ENCODE results near the gene MAST4.

MAST4 gene

GRCh38 chr5:67094476-67095300, 498.5 kb downstream of the MAST4 start:
- H3K4me1 ChIP-seq (ENCODE audit: low read length) = no peaks in the 10 kb centered on the region
- no peaks in the 10 kb centered on the region for H3K27me3 ChIP-seq (replicated peaks; ENCODE audit: insufficient read depth, low read length)
- TF ChIP-seq EZH2 (optimal IDR thresholded peaks at IDR 0.05; ENCODE audit: low read depth, low read length) (no peak), CTCF (IDR thresholded peaks at IDR 0.05; ENCODE audit: low read length) (no peak), EZH2phosphoT487 (IDR thresholded peaks at IDR 0.05; ENCODE audit: low read length) (no peak)
- no peak overlapping the region for H3K9ac ChIP-seq (ENCODE audit: low read length)
- H3K9me2 ChIP-seq (replicated peaks; ENCODE audit: insufficient read depth, low read length) = no peaks in the 10 kb centered on the region
- H4K20me1 ChIP-seq (ENCODE audit: insufficient read depth, low read length) = no peaks in the 10 kb centered on the region
- no peaks in the 10 kb centered on the region for H3F3A ChIP-seq (ENCODE audit: insufficient read depth, low read length)
- no peak overlapping the region for H2AFZ ChIP-seq (ENCODE audit: low read length)
- no peak overlapping the region for H3K4me2 ChIP-seq (ENCODE audit: low read depth, low read length)
- DNase-seq = no peak
- no peaks in the 10 kb centered on the region for H3K36me3 ChIP-seq (replicated peaks; ENCODE audit: insufficient read depth, low read length)
- no peak overlapping the region for H3K27ac ChIP-seq (ENCODE audit: low read length)
- no peaks in the 10 kb centered on the region for H3K9me3 ChIP-seq (replicated peaks; ENCODE audit: insufficient read depth, low read length)
- no peaks in the 10 kb centered on the region for H3K79me2 ChIP-seq (ENCODE audit: low read length)
- no peak overlapping the region for H3K4me3 ChIP-seq (ENCODE audit: low read length)

- H4K20me1 ChIP-seq (ENCODE audit: insufficient read depth, low read length) = no peaks in the 10 kb centered on the region
- no peak overlapping the region for H3K4me3 ChIP-seq (ENCODE audit: low read length)
- H3K27me3 ChIP-seq (replicated peaks; ENCODE audit: insufficient read depth, low read length) = no peaks in the 10 kb centered on the region
- no peaks in the 10 kb centered on the region for H3K9me2 ChIP-seq (replicated peaks; ENCODE audit: insufficient read depth, low read length)
- TF ChIP-seq EZH2 (optimal IDR thresholded peaks at IDR 0.05; ENCODE audit: low read depth, low read length) = no peak
- TF ChIP-seq CTCF (IDR thresholded peaks at IDR 0.05; ENCODE audit: low read length) = no peak
- no peak for TF ChIP-seq EZH2phosphoT487 (IDR thresholded peaks at IDR 0.05; ENCODE audit: low read length)
- no peak overlapping the region for H3K9ac ChIP-seq (ENCODE audit: low read length)
- H3K4me1 ChIP-seq (ENCODE audit: low read length) = no peaks in the 10 kb centered on the region
- H3F3A ChIP-seq (ENCODE audit: insufficient read depth, low read length) = no peaks in the 10 kb centered on the region
- H3K27ac ChIP-seq (ENCODE audit: low read length) = no peak overlapping the region
- DNase-seq = no peak
- H2AFZ ChIP-seq (ENCODE audit: low read length) = no peak overlapping the region
- H3K9me3 ChIP-seq (replicated peaks; ENCODE audit: insufficient read depth, low read length) = no peaks in the 10 kb centered on the region
- no peak overlapping the region for H3K4me2 ChIP-seq (ENCODE audit: low read depth, low read length)
- no peaks in the 10 kb centered on the region for H3K79me2 ChIP-seq (ENCODE audit: low read length)
- H3K36me3 ChIP-seq (replicated peaks; ENCODE audit: insufficient read depth, low read length) = no peaks in the 10 kb centered on the region
These were observed 499.4 kb downstream of the MAST4 start for GRCh38 chr5:67095346-67096171.

DNA sequence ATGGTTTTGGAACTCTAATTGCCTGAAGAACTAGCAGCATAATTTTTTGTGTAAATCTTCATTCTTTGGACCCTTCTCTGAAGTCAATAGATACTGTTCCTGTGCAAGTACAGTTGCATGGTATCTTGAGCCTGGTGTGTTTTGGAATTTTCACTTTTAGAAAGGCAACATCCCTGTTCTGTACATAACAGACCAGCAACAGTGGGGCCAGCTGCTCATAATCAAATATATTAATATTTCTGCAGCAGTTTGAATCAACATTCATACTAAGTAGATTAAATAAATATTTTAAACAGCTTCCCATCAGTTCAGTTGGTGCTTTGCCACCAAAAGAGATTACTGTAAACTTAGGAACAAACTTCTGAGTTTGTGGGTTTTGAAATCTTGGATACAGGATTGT, 502.5 kb downstream of the MAST4 start:
- H3K4me2 ChIP-seq (ENCODE audit: low read depth, low read length) = no peak overlapping the region
- H3K27me3 ChIP-seq (replicated peaks; ENCODE audit: insufficient read depth, low read length) = no peaks in the 10 kb centered on the region
- H3K4me1 ChIP-seq (ENCODE audit: low read length) = no peaks in the 10 kb centered on the region
- no peak for DNase-seq
- H3K9ac ChIP-seq (ENCODE audit: low read length) = no peak overlapping the region
- no peak for TF ChIP-seq CTCF (IDR thresholded peaks at IDR 0.05; ENCODE audit: low read length)
- TF ChIP-seq EZH2 (optimal IDR thresholded peaks at IDR 0.05; ENCODE audit: low read depth, low read length) = no peak
- no peak for TF ChIP-seq EZH2phosphoT487 (IDR thresholded peaks at IDR 0.05; ENCODE audit: low read length)
- no peak overlapping the region for H3K27ac ChIP-seq (ENCODE audit: low read length)
- H3K36me3 ChIP-seq (replicated peaks; ENCODE audit: insufficient read depth, low read length) = no peaks in the 10 kb centered on the region
- no peaks in the 10 kb centered on the region for H4K20me1 ChIP-seq (ENCODE audit: insufficient read depth, low read length)
- no peak overlapping the region for H2AFZ ChIP-seq (ENCODE audit: low read length)
- no peak overlapping the region for H3K4me3 ChIP-seq (ENCODE audit: low read length)
- no peaks in the 10 kb centered on the region for H3F3A ChIP-seq (ENCODE audit: insufficient read depth, low read length)
- H3K9me2 ChIP-seq (replicated peaks; ENCODE audit: insufficient read depth, low read length) = no peaks in the 10 kb centered on the region
- H3K9me3 ChIP-seq (replicated peaks; ENCODE audit: insufficient read depth, low read length) = no peaks in the 10 kb centered on the region
- H3K79me2 ChIP-seq (ENCODE audit: low read length) = no peaks in the 10 kb centered on the region

Measured in MM.1S (cell line).